ENCODE measurements around the gene TRIM29.
"Not testable (repeated sequence)": the region's sequence is repeated elsewhere in the genome, so short reads cannot be mapped to it uniquely, and the experiment has no call there.

TRIM29 gene

DNA sequence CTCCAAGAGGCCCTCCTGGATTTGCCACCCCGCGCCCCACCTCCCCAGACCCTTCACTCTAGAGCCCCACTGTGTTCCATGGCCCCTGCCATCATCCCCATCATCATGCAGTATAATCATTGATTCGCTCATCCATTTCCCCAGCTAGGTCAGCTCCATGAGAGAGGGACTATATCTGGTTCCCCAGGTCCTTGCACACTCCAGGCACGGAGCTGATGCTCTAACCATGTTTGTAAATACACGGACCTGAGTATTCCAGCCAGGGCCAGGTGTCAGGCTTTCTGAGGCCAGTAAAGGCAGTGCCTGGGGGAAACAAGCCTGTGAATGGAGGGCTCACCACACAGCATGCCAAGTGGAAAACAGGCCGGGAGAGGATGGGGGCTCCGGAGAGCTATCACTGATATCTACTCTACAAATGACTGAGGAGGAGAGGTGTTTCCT lies 45.8 kb upstream of the TRIM29 start:
- TF ChIP-seq, protein P1, sequence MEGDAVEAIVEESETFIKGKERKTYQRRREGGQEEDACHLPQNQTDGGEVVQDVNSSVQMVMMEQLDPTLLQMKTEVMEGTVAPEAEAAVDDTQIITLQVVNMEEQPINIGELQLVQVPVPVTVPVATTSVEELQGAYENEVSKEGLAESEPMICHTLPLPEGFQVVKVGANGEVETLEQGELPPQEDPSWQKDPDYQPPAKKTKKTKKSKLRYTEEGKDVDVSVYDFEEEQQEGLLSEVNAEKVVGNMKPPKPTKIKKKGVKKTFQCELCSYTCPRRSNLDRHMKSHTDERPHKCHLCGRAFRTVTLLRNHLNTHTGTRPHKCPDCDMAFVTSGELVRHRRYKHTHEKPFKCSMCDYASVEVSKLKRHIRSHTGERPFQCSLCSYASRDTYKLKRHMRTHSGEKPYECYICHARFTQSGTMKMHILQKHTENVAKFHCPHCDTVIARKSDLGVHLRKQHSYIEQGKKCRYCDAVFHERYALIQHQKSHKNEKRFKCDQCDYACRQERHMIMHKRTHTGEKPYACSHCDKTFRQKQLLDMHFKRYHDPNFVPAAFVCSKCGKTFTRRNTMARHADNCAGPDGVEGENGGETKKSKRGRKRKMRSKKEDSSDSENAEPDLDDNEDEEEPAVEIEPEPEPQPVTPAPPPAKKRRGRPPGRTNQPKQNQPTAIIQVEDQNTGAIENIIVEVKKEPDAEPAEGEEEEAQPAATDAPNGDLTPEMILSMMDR (conservative IDR thresholded peaks at IDR 0.05): no peak
- H3K27ac ChIP-seq: no peak overlapping the region

DNA sequence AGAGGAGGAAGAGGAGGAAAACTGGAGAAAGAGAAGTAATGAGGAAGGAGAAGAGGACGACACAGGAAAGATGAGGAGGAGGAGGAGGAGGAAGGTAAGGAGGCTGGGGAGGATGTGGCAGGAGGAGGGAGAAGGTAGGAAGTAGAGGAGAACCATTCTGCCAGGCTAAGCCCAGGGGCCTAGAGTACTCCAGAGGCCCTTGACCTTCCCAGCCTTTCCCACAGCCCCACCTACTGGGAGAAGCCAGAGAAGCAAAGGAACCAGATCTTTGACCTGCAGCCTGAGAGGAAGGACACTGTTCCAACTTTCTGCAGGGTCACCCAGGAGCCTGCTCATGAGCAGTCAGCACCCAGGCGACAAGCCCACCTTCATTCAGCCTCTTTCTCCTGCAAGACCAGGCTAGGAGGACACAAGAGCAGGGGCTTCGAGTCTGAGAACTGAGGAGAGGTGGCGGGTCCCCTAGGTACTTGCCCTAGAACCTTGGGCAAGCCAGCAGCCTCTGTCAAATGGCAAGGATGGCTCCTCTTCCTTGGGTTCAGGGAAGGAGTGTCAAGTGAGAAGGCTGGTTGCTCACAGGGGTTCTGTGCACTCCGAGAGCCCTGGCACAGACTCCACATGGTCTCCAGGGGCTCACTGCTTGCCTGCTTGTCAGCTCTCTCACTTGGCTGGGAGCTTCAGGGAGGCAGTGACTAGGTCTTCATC lies 45.0 kb upstream of the TRIM29 start:
- TF ChIP-seq, protein P1 (conservative IDR thresholded peaks at IDR 0.05): 0 out of 2 replicates have a peak, but pooled peaks have one; percentile 25
- no peak overlapping the region for H3K27ac ChIP-seq

DNA sequence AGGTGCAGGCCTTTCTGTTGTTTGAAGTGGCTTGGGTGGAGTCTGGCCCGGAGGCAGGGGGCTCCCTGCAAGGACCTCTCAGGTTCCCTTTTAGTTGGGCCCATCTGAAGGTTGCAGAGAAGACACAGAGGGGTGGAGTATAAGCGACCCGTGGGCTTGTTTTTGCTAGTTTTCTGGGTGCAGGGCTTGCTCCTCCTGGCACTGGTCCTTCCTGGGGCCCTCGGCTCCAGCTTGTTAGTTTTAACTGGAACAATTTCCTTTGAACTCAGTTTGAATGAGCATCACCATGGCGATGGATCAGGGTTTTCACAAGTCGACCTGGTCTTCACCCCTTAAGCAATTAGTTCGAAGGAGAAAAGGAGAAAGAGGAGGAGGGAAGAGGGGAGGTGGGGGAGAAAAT lies 44.5 kb upstream of the TRIM29 start:
- no peak overlapping the region for H3K27ac ChIP-seq
- TF ChIP-seq, protein P1 (conservative IDR thresholded peaks at IDR 0.05): no peak

DNA sequence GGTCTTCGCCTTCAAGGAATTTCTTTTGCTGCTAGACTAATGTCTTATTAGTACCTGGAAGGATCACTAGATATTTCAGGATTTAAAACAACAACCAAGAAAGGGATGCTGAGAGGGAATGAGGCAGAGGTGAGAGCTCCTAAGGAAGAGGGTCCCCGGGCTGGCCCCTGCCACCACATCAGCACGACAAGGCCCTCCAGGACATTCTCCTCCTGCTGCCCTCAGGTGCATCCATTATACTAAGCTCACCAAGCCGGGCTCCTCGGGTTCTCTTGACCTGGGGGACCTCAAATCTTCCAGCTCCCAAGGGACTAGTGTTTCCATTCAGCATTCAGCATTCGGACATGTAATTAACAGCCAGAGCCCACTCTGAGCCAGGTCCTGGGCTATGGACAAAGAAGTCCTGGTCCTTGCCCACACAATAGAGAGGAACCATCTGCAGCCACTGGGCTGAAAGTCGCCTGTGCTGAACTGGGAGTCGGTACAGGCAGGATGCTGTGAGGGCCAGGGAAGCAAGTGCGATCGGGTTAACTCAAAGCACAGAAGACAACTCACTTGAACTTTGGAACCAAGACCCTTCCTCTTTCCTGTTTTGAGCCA lies 43.6 kb upstream of the TRIM29 start:
- TF ChIP-seq, protein P1 (conservative IDR thresholded peaks at IDR 0.05): no peak
- no peak overlapping the region for H3K27ac ChIP-seq

DNA sequence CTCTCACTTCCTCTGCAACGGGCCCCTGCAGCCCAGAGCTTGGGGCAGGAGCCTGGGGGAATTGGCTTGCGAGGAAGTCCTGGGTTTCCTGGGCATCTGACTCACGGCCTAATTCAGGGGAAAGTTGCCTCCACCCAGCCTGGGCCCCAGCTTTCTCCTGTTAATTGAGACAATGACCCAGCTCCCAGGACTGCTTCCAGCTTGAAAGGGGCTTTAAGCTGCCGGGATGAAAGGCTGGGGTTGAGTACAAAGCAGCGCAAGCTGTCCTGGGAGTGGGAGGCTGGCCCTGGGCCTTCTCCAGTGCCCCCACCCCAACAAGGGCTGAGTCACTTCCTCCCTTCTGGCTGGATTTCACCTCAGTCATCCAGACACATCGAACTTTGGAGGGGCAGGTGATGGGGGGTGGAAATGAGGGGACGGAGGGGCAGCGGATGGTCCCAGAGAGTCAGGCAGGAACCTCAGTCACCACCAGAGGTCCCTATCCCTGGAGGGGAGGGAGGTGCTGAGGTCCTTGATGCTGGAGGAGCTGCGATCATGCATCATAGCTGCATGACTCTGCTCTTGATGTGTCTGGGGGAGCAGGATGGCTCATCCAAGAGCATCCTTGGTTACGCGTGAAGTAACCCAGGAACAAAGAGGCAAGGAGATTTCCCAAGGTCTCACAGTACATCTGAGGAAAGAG lies 42.8 kb upstream of the TRIM29 start:
- H3K27ac ChIP-seq: no peak overlapping the region
- TF ChIP-seq, protein P1 (conservative IDR thresholded peaks at IDR 0.05): no peak

DNA sequence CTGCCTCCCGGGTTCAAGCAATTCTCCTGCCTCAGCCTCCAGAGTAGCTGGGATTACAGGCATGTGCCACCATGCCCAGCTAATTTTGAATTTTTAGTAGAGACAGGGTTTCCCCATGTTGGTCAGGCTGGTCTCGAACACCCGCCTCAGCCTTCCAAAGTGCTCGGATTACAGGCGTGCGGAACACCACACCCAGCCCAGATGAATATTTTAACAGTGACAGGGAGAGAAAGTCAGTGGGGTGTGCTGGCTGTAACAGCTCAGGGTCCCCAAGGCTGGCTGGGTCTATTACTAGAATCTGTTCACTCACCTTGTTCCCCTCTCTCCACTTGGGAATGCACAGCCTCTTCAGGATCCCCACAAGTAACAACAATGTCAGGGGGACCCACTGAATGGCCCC lies 42.1 kb upstream of the TRIM29 start:
- not testable (repeated sequence) for H3K27ac ChIP-seq

DNA sequence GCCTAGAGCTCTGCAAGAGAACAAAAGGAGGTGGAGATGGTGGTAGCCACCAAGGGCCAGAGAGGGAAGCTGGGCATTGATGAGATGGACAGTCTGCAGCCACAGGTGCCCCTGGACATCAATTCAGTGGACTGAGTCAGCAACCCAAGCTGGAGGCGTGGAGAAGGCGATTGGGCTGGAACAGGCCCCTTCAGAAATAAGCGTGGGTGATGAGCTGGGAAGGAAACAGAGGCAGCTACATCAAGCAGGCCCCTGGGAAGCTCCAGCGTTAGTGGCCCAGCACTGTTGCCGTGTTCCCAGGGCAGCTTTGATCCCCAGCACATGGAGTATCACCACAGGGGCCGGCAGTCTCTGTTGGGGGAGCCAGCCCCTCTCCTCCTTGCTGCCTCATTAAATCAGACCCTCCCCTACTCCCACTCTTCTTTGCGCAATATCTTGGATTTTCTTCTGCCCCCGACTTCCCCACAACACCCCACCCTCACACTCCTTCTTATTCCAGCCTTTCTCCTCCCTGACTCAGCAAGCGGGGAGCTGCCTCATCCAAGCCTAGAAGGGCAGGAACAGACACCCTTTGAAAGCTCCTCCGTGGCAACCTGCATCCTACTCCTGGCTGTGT lies 41.3 kb upstream of the TRIM29 start:
- TF ChIP-seq, protein P1 (conservative IDR thresholded peaks at IDR 0.05): no peak
- no peak overlapping the region for H3K27ac ChIP-seq

All from VCaP (cell line).